Erythroblast (primary cell): Measurements from ENCODE around the gene TMEM129.

Source experiments
- GATA1 ChIP-seq: IDR thresholded peaks from 2 replicates; pipeline ENCODE4 v1.6.1; 2011; ENCODE audit warnings: low read depth, mild to moderate bottlenecking, control low read depth, low read length, moderate library complexity
- POLR2A ChIP-seq: IDR thresholded peaks from 2 replicates; pipeline ENCODE4 v1.6.1; 2011; ENCODE audit warnings: mild to moderate bottlenecking, low read length

GRCh38 chr4:1706358-1706757, 14.8 kb downstream of the TMEM129 start:
- TF ChIP-seq POLR2A (no peak), GATA1 (no peak)
